C4-2B (cell line): ENCODE measurements around the gene RHOXF2.
"Not testable (repeated sequence)": the region's sequence is repeated elsewhere in the genome, so short reads cannot be mapped to it uniquely, and the experiment has no call there.

ENCODE experiments used
- H3K27ac ChIP-seq: fragments of 450-650 bp; 2 replicates; pipeline ENCODE4 v1.5.1; 2017
- CTCF ChIP-seq: fragments of 450-650 bp; conservative IDR thresholded peaks from 2 replicates; pipeline ENCODE4 v1.5.1; 2017; ENCODE audit warnings: mild to moderate bottlenecking
- ZFX ChIP-seq: fragments of 450-650 bp; IDR thresholded peaks from 2 replicates; pipeline ENCODE4 v1.6.1; 2017

RHOXF2 gene

GRCh38 chrX:120196626-120197283 lies 38.3 kb downstream of the RHOXF2 start:
- not testable (repeated sequence) for H3K27ac ChIP-seq

GRCh38 chrX:120200851-120201250 lies 42.4 kb downstream of the RHOXF2 start:
- no peak overlapping the region for H3K27ac ChIP-seq
- TF ChIP-seq CTCF, result no peak
- TF ChIP-seq ZFX, result no peak

- H3K27ac ChIP-seq, result no peak overlapping the region
- TF ChIP-seq CTCF, result no peak
- no peak for TF ChIP-seq ZFX
These were observed 47.7 kb downstream of the RHOXF2 start for GRCh38 chrX:120205816-120206753.

GRCh38 chrX:120207009-120207605 lies 48.7 kb downstream of the RHOXF2 start:
- no peak overlapping the region for H3K27ac ChIP-seq
- no peak for TF ChIP-seq CTCF

- TF ChIP-seq CTCF (peak; percentile 78), ZFX (no peak)
- H3K27ac ChIP-seq, result no peak overlapping the region
These were observed 55.2 kb downstream of the RHOXF2 start for GRCh38 chrX:120213438-120214265.
